ENCODE results near the gene CATSPERD.

- TF ChIP-seq GATA3 (IDR thresholded peaks at IDR 0.05; ENCODE audit: low read depth, low read length) (no peak), GATA2 (IDR thresholded peaks at IDR 0.05; ENCODE audit: low read depth, low read length) (peak; percentile 32; the same call in 1 of the 2 replicates)
These were observed 39.7 kb upstream of the CATSPERD start, which contains the start of the genes HSD11B1L and MICOS13 for GRCh38 chr19:5680437-5681368.
